SK-N-SH treated with all-trans-retinoic acid at 6 μM for 48 hours (cell line): Measurements from ENCODE around the gene ITGAV.

Experiments
- ARNTL ChIP-seq: fragments of 450-650 bp; formaldehyde crosslinking; IDR thresholded peaks from 2 replicates; pipeline ENCODE4 v1.5.0; 2020; ENCODE audit warnings: low read depth, mild to moderate bottlenecking, moderate library complexity, borderline replicate concordance
- OSR1 ChIP-seq: fragments of 250-450 bp; sonication (Bioruptor Pico); IDR thresholded peaks from 2 replicates; pipeline ENCODE4 v1.8.0; 2022; ENCODE audit warnings: moderate library complexity, mild to moderate bottlenecking, inconsistent platforms
- TCF4 ChIP-seq: fragments of 250-450 bp; sonication (Bioruptor Pico); IDR thresholded peaks from 2 replicates; pipeline ENCODE4 v1.8.0; 2021; ENCODE audit warnings: mild to moderate bottlenecking, moderate library complexity, borderline replicate concordance
- TOX ChIP-seq: fragments of 250-450 bp; sonication (Bioruptor Pico); IDR thresholded peaks from 2 replicates; pipeline ENCODE4 v1.8.0; 2021; ENCODE audit warnings: mild to moderate bottlenecking, moderate library complexity, borderline replicate concordance
- TSHZ2 ChIP-seq: fragments of 250-450 bp; sonication (Bioruptor Pico); IDR thresholded peaks from 2 replicates; pipeline ENCODE4 v1.5.0; 2020; ENCODE audit warnings: mild to moderate bottlenecking, moderate library complexity
- ZFP3 ChIP-seq: fragments of 250-450 bp; sonication (Bioruptor Pico); IDR thresholded peaks from 2 replicates; pipeline ENCODE4 v1.5.0; 2020; ENCODE audit warnings: mild to moderate bottlenecking, moderate library complexity
- ZFP30 ChIP-seq: fragments of 450-650 bp; formaldehyde crosslinking; IDR thresholded peaks from 2 replicates; pipeline ENCODE4 v1.5.0; 2022; ENCODE audit warnings: mild to moderate bottlenecking, moderate library complexity
- ZNF8 ChIP-seq: fragments of 450-650 bp; formaldehyde crosslinking; IDR thresholded peaks from 2 replicates; pipeline ENCODE4 v1.5.0; 2020; ENCODE audit warnings: mild to moderate bottlenecking, moderate library complexity
- TF ChIP-seq, protein P1 (sequence below): fragments of 250-450 bp; sonication (Bioruptor Pico); IDR thresholded peaks from 2 replicates; pipeline ENCODE4 v1.8.0; 2020; ENCODE audit warnings: mild to moderate bottlenecking, moderate library complexity, borderline replicate concordance

DNA sequence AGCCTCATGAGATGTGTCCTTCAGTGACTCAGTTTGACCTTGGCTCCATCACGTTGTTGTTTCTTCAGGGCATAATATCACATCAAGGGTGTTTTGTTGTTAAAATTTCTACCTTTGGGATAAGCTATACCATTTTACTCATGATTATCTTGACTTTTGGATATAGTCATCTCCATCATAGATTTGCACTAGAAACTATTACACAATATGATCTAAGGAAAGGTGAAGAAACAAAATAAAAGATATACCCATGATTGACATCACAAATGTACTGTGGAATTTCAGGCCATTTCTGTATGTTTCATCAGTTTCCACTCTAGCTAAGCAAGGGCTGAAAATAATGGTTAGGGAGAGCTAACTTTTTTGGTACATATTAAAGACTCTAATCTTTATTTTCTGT, 79.3 kb downstream of the ITGAV start:
- TF ChIP-seq, protein P1, sequence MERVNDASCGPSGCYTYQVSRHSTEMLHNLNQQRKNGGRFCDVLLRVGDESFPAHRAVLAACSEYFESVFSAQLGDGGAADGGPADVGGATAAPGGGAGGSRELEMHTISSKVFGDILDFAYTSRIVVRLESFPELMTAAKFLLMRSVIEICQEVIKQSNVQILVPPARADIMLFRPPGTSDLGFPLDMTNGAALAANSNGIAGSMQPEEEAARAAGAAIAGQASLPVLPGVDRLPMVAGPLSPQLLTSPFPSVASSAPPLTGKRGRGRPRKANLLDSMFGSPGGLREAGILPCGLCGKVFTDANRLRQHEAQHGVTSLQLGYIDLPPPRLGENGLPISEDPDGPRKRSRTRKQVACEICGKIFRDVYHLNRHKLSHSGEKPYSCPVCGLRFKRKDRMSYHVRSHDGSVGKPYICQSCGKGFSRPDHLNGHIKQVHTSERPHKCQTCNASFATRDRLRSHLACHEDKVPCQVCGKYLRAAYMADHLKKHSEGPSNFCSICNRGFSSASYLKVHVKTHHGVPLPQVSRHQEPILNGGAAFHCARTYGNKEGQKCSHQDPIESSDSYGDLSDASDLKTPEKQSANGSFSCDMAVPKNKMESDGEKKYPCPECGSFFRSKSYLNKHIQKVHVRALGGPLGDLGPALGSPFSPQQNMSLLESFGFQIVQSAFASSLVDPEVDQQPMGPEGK (CRISPR knock-in tag), result no peak
- TF ChIP-seq ZFP30 (no peak), ARNTL (CRISPR knock-in tag) (no peak), ZFP3 (CRISPR knock-in tag) (no peak), TCF4 (CRISPR knock-in tag) (no peak), TSHZ2 (CRISPR knock-in tag) (no peak), OSR1 (CRISPR knock-in tag) (no peak), ZNF8 (CRISPR knock-in tag) (no peak), TOX (CRISPR knock-in tag) (no peak)
